Uterus (tissue), 4 donors: Measurements from ENCODE around the gene MYLK3. TPM values are rescaled to one million over a fixed set of nuclear protein-coding genes. Genes with fewer than 3 reads are reported as not detected.

Source experiments
- DNase-seq, 2 donors: peaks; one replicate each; pipeline ENCODE4 v3.0.0-alpha.2; 2019 to 2020
- H3K27ac ChIP-seq, 2 donors: fragments of 200-600 bp; sonication (generic); 1 replicate in 1 of 2; 2 replicates in 1 of 2; pipeline ENCODE4 v1.5.1; 2016 to 2018
- H3K27me3 ChIP-seq, 2 donors: fragments of 200-600 bp; sonication (generic); one replicate each; pipeline ENCODE4 v1.5.1; 2018 to 2019; ENCODE audit warnings: control low read depth in 1 of 2
- H3K36me3 ChIP-seq, 2 donors: fragments of 200-600 bp; sonication (generic); one replicate each; pipeline ENCODE4 v1.5.1; 2019; ENCODE audit warnings: control low read depth in 1 of 2
- H3K4me1 ChIP-seq, 2 donors: fragments of 200-600 bp; sonication (generic); one replicate each; pipeline ENCODE4 v1.5.1; 2018 to 2019; ENCODE audit warnings: control low read depth in 1 of 2
- H3K4me3 ChIP-seq, 2 donors: fragments of 200-600 bp; sonication (generic); 1 replicate in 1 of 2; 2 replicates in 1 of 2; pipeline ENCODE4 v1.5.1; 2018 to 2019; ENCODE audit warnings: mild to moderate bottlenecking in 1 of 2
- H3K9me3 ChIP-seq, 2 donors: fragments of 200-600 bp; sonication (generic); one replicate each; pipeline ENCODE4 v1.5.1; 2019; ENCODE audit warnings: control low read depth in 1 of 2
- CTCF ChIP-seq, 4 experiments: fragments of 200-600 bp in 2 of 4; fragments of 450-650 bp in 2 of 4; sonication (generic) in 2 of 4; IDR thresholded peaks; one replicate each; pipeline ENCODE4 v1.5.1; 2016 to 2019; ENCODE audit warnings: antibody characterized with exemption in 4 of 4, mild to moderate bottlenecking in 2 of 4, moderate library complexity in 1 of 4
- POLR2A ChIP-seq, 2 donors: fragments of 450-650 bp; IDR thresholded peaks; one replicate each; pipeline ENCODE4 v1.6.1; 2016; ENCODE audit warnings: antibody characterized with exemption in 2 of 2, mild to moderate bottlenecking in 1 of 2, moderate library complexity in 1 of 2
- intact Hi-C: fragments of 100-400 bp; cut with DNase I; formaldehyde crosslinking; loops from one replicate; pipeline ENCODE4 v1.15.1; 2023; ENCODE audit warnings: low total_unique reads
- total RNA-seq, 4 donors: library from RNA; depleted of rRNA in 3 of 4; stranded (reverse); fragments of >200 nt in 3 of 4; gene quantifications; one replicate each; pipeline versions ENCODE4 v1.1.0 to v1.2.4, GENCODE V29; 2014 to 2023
- donor health status: DM: yes; HTN: yes; CAD: no.

Gene MYLK3
- total RNA-seq, 4 donors from 2014 or later: 0.51 to 4.8 (median 0.61) TPM; not detected in 1

- Histone ChIP-seq H3K4me3 (no peak overlapping the region), H3K9me3 (no peaks in the 10 kb centered on the region), H3K27ac (no peak overlapping the region), H3K27me3 (no peaks in the 10 kb centered on the region), H3K36me3 (no peaks in the 10 kb centered on the region), H3K4me1 (no peaks in the 10 kb centered on the region)
- TF ChIP-seq POLR2A (IDR thresholded peaks at IDR 0.05) (no peak), CTCF (IDR thresholded peaks at IDR 0.05) (no peak)
- no peak for DNase-seq
- intact Hi-C loops: no loop called here
Observed at GRCh38 chr16:46713634-46714033, 34.5 kb downstream of the MYLK3 start.

GRCh38 chr16:46712911-46713310, 35.2 kb downstream of the MYLK3 start:
- no peaks in the 10 kb centered on the region for H3K4me1 ChIP-seq
- no peak for TF ChIP-seq CTCF (IDR thresholded peaks at IDR 0.05)
- TF ChIP-seq POLR2A (IDR thresholded peaks at IDR 0.05): no peak
- intact Hi-C loops: no loop called here

GRCh38 chr16:46711106-46712058, 36.8 kb downstream of the MYLK3 start:
- Histone ChIP-seq H3K4me1 (no peaks in the 10 kb centered on the region), H3K27ac (no peak overlapping the region), H3K27me3 (no peaks in the 10 kb centered on the region), H3K9me3 (no peaks in the 10 kb centered on the region), H3K4me3 (no peak overlapping the region), H3K36me3 (no peaks in the 10 kb centered on the region)
- TF ChIP-seq CTCF (IDR thresholded peaks at IDR 0.05) (no peak), POLR2A (IDR thresholded peaks at IDR 0.05) (no peak)
- intact Hi-C loops: no loop called here
- no peak for DNase-seq

More at GRCh38 chr16:46712911-46713310, 35.2 kb downstream of the MYLK3 start:
- no peak overlapping the region for H3K4me3 ChIP-seq
- H3K27ac ChIP-seq: no peak overlapping the region
- H3K36me3 ChIP-seq: no peaks in the 10 kb centered on the region
- H3K27me3 ChIP-seq: no peaks in the 10 kb centered on the region
- no peak for DNase-seq
- no peaks in the 10 kb centered on the region for H3K9me3 ChIP-seq

GRCh38 chr16:46709469-46710005, 38.6 kb downstream of the MYLK3 start:
- no peak overlapping the region for H3K27ac ChIP-seq
- intact Hi-C loops: no loop called here
- H3K9me3 ChIP-seq: no peaks in the 10 kb centered on the region
- no peak for DNase-seq
- no peaks in the 10 kb centered on the region for H3K36me3 ChIP-seq
- H3K27me3 ChIP-seq: no peaks in the 10 kb centered on the region
- no peaks in the 10 kb centered on the region for H3K4me1 ChIP-seq
- TF ChIP-seq POLR2A (IDR thresholded peaks at IDR 0.05): no peak
- no peak for TF ChIP-seq CTCF (IDR thresholded peaks at IDR 0.05)
- H3K4me3 ChIP-seq: no peak overlapping the region

- TF ChIP-seq CTCF (IDR thresholded peaks at IDR 0.05) (no peak), POLR2A (IDR thresholded peaks at IDR 0.05) (no peak)
- intact Hi-C loops: no loop called here
Observed at GRCh38 chr16:46706642-46707041, 41.5 kb downstream of the MYLK3 start.

More at GRCh38 chr16:46706642-46707041, 41.5 kb downstream of the MYLK3 start:
- DNase-seq: no peak
- no peaks in the 10 kb centered on the region for H3K9me3 ChIP-seq
- no peaks in the 10 kb centered on the region for H3K27me3 ChIP-seq
- H3K27ac ChIP-seq: no peak overlapping the region
- H3K36me3 ChIP-seq: no peaks in the 10 kb centered on the region
- no peaks in the 10 kb centered on the region for H3K4me1 ChIP-seq
- H3K4me3 ChIP-seq: no peak overlapping the region
